ENCODE data around the gene IDI2. TPM values are rescaled to one million over a fixed set of nuclear protein-coding genes. Genes with fewer than 3 reads are reported as not detected.

Gene IDI2
- total RNA-seq, 2 donors from 2014 or later: 0.26 TPM; not detected in 1

DNA sequence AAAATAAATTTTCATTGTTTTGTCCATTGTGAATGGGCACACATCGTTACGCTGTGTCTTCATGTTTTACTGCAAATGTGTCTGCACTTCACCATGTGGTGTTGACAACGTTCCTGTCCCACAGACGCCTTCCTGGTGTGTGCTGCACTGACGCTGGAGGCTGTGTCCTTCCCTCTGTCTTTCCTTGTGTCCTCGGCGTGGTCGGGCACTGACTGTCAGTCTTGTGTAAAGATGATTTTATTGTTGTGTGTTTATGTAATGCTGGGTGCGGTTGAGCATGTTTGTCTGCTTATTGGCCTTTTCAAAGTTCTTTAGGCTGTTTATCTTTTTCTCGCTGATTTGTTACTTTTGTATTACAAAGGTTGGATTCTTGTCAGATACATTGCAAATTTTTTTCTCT, 18.1 kb downstream of the IDI2 start:
- Mint-ChIP-seq H3K27me3 (no peaks in the 10 kb centered on the region), H3K4me3 (no peak overlapping the region), H3K36me3 (ENCODE audit: low read depth) (peaks cover 98% of the 10 kb centered on the region), H3K9me3 (no peaks in the 10 kb centered on the region), H3K4me1 (peaks cover 10% of the 10 kb centered on the region), H3K27ac (no peak overlapping the region)
- ATAC-seq (replicated peaks): no peak

DNA sequence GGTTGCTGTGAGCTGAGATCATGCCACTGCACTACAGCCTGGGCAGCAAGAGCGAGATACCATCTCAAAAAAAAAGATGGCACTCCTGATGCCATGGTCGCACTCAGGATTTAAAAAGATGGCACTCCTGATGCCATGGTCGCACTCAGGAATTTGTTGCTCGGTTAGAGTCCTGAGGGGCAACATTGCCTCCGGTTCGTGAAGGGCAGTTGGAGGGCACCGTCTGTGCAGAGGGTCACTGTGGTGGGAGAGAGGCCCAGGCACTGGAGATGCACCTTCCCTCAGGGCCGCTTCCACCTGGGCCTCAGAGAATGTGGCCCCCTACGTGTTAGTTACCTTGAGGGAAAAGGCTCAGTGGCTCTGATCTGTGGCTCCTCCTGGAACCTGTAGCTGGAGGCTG, 19.1 kb downstream of the IDI2 start:
- no peak overlapping the region for H3K4me3 Mint-ChIP-seq
- H3K9me3 Mint-ChIP-seq: no peaks in the 10 kb centered on the region
- peaks cover 98% of the 10 kb centered on the region for H3K36me3 Mint-ChIP-seq (ENCODE audit: low read depth)
- no peak for ATAC-seq (replicated peaks)
- H3K27me3 Mint-ChIP-seq: no peaks in the 10 kb centered on the region
- peaks cover 11% of the 10 kb centered on the region for H3K4me1 Mint-ChIP-seq
- no peak overlapping the region for H3K27ac Mint-ChIP-seq

DNA sequence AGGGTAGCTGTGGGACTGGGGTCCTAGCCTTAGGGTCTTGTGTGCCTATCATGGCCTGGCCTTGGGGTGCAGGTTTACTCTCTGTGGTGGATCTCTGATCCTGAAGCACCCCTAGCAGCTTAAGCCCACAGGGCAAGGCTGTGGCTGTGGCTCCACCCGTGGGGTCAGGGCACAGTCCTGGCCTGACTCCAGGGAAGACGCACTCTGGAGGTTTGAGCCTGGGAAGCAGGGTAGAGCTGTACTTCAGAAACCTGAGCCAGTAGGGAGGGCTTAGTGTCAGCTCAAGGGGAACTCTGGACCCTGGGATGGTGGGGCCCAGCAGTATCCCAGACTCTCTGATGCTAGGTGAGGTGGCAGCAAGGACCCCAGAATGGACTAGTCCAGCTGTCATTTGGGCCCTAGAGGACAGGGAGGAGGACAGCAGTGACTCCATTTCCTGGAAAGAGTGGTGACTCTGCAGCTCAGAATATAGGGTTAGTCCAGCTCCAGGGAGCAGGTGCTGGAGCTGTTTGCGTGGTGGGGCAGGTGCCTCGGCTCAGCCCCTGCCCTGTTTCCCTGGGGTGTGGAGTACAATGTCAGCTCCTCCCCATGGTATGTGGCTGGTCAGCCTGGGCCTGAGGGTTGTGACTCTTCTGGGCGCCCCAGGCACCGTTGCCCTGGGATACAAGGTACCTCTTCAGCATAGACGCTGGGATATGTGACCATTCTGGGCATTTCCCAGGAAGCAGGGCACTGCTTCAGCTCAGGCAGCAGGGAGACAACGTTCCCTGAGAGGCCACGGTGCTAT, 21.6 kb downstream of the IDI2 start:
- Mint-ChIP-seq H3K4me1 (peaks cover 9% of the 10 kb centered on the region), H3K36me3 (ENCODE audit: low read depth) (peaks cover 98% of the 10 kb centered on the region), H3K4me3 (no peak overlapping the region), H3K27me3 (no peaks in the 10 kb centered on the region), H3K27ac (peak overlapping the region; percentile 70), H3K9me3 (no peaks in the 10 kb centered on the region)
- ATAC-seq (replicated peaks): no peak

DNA sequence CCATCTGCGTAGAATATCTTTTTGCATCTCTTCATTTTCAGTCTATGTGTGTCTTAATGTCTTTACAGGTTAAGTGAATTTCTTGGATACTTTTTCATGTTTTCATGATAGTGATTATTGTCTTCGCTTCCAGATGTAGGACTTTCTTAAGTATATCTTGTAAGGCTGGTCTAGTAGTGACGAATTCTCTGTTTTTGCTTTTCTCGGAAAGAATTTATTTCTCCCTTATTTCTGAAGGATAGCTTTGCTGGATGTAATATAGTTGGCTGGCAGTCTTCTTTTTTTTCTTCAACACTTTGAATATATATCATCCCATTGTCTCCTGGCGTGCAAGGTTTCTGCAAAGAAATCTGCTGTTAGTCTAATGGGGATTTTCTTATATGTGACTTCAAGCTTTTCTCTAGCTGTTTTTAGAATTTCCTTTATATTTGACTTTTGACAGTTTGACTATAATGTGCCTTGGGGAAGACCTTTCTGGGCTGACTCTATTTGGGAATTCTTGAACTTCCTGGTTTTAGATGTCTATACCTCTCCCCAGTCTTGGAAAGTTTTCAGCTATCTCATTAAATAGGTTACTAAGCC, 23.1 kb downstream of the IDI2 start:
- H3K9me3 Mint-ChIP-seq: no peaks in the 10 kb centered on the region

DNA sequence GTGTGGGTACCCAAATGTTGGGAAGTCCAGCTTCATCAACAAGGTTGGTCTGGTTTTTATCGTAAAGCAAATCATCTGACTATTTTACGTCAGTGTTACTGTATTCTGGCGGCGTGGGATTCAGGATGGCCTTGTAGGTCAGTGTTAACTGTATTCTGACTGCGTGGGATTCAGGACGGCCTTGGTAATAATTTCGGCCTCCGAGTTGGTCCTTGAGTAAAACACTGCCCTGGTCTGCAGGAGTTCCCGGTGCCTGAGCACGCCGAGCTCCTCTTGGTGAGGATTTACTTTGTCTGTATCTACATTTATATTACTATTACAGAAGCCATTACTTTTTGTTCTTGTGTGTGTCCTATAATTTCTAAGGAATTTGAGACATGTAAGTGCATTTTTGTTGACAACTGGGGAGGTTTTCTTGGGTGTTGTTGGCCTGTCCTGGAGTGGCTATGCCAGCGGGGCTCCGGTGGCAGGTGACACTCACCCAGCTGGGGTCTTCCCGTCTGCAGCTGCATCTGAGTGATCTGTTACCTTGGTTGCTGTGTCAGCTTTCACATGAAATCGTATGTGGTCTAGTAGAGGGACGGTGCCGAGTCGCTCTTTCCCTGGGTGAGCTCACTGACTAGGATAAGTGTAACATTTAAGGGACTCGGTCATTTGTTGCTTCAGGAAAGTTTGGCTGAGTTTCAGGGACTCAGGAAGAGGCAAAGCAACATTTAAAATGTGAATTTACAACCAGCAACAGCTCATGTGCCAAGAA, 28.2 kb downstream of the IDI2 start:
- no peak overlapping the region for H3K27ac Mint-ChIP-seq
- H3K36me3 Mint-ChIP-seq (ENCODE audit: low read depth): peaks cover 100% of the 10 kb centered on the region
- no peaks in the 10 kb centered on the region for H3K9me3 Mint-ChIP-seq
- no peak overlapping the region for H3K4me3 Mint-ChIP-seq
- peaks cover 10% of the 10 kb centered on the region for H3K4me1 Mint-ChIP-seq
- H3K27me3 Mint-ChIP-seq: no peaks in the 10 kb centered on the region
- no peak for ATAC-seq (replicated peaks)

More for the DNA sequence above, 23.1 kb downstream of the IDI2 start:
- ATAC-seq (replicated peaks): no peak
- H3K27ac Mint-ChIP-seq: peak overlapping the region; percentile 70
- H3K27me3 Mint-ChIP-seq: no peaks in the 10 kb centered on the region
- H3K4me1 Mint-ChIP-seq: peaks cover 9% of the 10 kb centered on the region
- H3K36me3 Mint-ChIP-seq (ENCODE audit: low read depth): peaks cover 98% of the 10 kb centered on the region
- H3K4me3 Mint-ChIP-seq: no peak overlapping the region

DNA sequence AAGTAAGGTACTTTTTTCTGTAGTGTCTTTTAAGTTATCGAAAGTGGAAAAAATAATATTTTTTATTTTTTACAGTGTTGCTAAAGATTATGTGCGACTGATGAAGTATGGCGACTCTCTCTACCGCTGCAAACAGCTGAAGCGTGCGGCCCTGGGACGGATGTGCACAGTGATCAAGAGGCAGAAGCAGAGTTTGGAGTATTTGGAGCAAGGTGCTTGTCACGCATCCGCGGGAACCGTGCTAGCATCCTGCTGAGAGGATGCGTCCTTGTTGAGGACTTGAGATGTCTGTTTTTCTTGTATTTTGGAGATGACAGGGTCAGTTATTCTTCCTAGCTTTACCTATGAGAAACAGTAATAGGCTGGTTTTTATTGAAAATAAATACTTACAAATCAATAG, 29.6 kb downstream of the IDI2 start:
- H3K27ac Mint-ChIP-seq: no peak overlapping the region
- H3K36me3 Mint-ChIP-seq (ENCODE audit: low read depth): peaks cover 96% of the 10 kb centered on the region
- H3K27me3 Mint-ChIP-seq: no peaks in the 10 kb centered on the region
- peaks cover 6% of the 10 kb centered on the region for H3K4me1 Mint-ChIP-seq
- ATAC-seq (replicated peaks): no peak
- no peaks in the 10 kb centered on the region for H3K9me3 Mint-ChIP-seq
- no peak overlapping the region for H3K4me3 Mint-ChIP-seq

DNA sequence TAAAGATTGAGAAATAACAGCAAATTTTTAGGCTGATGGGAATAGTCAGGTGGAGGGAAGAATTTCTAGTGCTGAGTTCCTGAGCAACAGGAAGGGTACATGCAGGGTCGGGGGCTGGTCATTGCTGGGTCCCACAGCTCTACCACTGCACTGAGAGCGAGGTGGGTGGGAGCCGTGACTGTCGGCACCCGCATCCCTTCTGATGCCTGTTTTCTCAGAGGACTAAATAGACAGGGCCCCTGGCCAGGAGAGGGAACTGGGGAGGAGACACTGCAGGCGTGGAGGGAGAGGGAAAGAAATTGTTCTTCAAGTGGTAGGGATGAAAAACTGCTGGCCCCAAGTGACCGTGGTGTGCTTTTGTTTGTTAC, 30.1 kb downstream of the IDI2 start:
- Mint-ChIP-seq H3K27me3 (no peaks in the 10 kb centered on the region), H3K36me3 (ENCODE audit: low read depth) (peaks cover 96% of the 10 kb centered on the region), H3K9me3 (no peaks in the 10 kb centered on the region), H3K4me1 (peaks cover 11% of the 10 kb centered on the region), H3K4me3 (no peak overlapping the region), H3K27ac (peak overlapping the region; percentile 26)
- ATAC-seq (replicated peaks): no peak

DNA sequence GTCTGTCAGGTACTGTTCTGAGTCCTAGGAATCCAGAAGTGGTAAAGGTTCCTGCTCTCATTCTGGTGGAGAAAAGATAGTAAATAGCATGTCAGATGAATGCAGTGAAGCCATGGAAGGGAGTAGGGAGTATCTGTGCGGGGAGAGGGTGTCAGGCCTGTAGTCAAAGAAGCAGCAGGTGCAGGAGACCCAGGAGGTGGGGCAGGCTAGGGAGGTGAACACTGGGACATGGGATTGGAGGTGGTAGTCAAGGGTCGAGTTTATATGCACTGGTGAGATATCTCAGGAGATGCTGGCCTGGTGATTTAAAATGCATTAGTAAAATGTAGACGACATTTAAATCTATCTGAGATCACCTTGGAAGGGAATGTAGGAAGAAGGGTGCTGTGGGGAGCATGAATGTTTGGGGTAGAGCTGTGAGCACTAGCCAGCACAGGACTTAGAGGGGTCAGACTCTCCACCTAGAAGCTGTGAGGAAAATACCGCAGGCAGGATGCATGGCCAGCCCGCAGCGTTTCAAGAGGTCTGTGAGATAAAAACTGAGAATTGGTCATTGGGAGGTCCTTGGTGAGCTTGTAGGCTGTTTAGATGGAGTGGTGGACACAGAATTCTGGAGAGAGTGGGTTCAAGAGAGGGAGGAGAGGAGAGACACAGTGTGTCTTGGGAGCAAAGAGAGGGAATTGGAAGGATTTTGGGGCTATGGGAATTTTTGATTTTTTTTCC, 30.7 kb downstream of the IDI2 start:
- no peak for ATAC-seq (replicated peaks)
- H3K27me3 Mint-ChIP-seq: no peaks in the 10 kb centered on the region
- H3K27ac Mint-ChIP-seq: peak overlapping the region; percentile 26
- H3K36me3 Mint-ChIP-seq (ENCODE audit: low read depth): peaks cover 96% of the 10 kb centered on the region
- no peaks in the 10 kb centered on the region for H3K9me3 Mint-ChIP-seq
- no peak overlapping the region for H3K4me3 Mint-ChIP-seq
- peaks cover 15% of the 10 kb centered on the region for H3K4me1 Mint-ChIP-seq

DNA sequence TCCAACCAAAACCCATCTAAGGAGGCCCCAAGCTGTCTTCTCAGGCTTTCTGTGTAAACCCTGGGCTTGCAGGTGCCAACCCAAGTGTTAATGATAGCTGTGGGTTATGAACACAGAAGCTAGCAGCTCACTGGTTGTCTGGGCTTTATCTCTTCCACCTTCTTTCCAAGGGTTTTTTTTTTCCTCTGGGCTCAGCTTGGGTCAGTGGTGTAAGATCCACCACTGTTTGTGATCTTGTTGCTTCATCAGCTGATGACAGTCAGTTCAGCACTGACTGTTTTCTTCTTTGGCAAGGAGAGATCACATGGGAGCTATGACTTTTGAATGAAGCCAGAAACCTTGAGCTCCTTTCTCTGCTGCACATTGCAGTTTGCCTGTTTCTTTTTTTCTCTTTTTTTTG, 32.8 kb downstream of the IDI2 start:
- H3K9me3 Mint-ChIP-seq: no peaks in the 10 kb centered on the region
- H3K27me3 Mint-ChIP-seq: no peaks in the 10 kb centered on the region
- H3K4me1 Mint-ChIP-seq: peaks cover 18% of the 10 kb centered on the region
- H3K36me3 Mint-ChIP-seq (ENCODE audit: low read depth): peaks cover 96% of the 10 kb centered on the region
- no peak overlapping the region for H3K4me3 Mint-ChIP-seq
- H3K27ac Mint-ChIP-seq: no peak overlapping the region
- ATAC-seq (replicated peaks): no peak

DNA sequence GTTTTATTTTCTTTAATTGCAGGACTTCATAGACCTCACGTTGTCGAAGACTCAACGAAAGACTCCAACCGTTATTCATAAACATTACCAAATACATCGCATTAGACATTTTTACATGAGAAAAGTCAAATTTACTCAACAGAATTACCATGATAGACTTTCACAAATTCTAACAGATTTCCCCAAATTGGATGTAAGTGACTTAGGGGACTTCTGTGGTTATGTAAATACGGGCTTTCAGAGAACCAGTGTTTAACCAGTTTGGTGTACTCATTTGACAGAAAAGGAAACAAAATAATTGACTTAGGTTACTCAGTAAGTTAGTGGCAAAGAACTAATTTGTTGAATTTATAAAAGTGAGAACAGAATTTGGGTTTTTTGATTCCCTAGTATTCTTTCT, 33.2 kb downstream of the IDI2 start:
- Mint-ChIP-seq H3K9me3 (no peaks in the 10 kb centered on the region), H3K4me1 (peaks cover 18% of the 10 kb centered on the region), H3K27me3 (no peaks in the 10 kb centered on the region), H3K27ac (no peak overlapping the region), H3K36me3 (ENCODE audit: low read depth) (peaks cover 92% of the 10 kb centered on the region), H3K4me3 (no peak overlapping the region)
- ATAC-seq (replicated peaks): no peak

DNA sequence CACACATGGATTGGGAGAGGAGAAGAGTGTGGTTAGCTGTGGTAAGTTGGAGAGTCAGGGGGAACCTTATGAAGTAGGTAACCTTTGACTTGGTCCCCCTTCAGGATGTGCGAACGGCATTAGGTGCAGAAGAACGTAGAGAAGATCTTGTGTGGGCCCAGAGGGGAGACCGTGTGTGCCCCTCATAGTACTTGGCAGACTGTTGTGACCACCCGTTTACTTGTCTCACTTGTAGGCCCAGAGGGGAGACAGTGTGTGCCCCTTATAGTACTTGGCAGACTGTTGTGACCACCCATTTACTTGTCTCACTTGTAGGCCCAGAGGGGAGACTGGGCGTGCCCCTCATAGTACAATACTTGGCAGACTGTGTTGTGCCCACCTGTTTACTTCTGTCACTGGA, 34.9 kb downstream of the IDI2 start:
- no peak for ATAC-seq (replicated peaks)
- Mint-ChIP-seq H3K9me3 (no peaks in the 10 kb centered on the region), H3K27me3 (no peaks in the 10 kb centered on the region), H3K27ac (peak overlapping the region; percentile 95), H3K4me1 (peaks cover 24% of the 10 kb centered on the region), H3K36me3 (ENCODE audit: low read depth) (peaks cover 75% of the 10 kb centered on the region), H3K4me3 (peak overlapping the region; percentile 92)

DNA sequence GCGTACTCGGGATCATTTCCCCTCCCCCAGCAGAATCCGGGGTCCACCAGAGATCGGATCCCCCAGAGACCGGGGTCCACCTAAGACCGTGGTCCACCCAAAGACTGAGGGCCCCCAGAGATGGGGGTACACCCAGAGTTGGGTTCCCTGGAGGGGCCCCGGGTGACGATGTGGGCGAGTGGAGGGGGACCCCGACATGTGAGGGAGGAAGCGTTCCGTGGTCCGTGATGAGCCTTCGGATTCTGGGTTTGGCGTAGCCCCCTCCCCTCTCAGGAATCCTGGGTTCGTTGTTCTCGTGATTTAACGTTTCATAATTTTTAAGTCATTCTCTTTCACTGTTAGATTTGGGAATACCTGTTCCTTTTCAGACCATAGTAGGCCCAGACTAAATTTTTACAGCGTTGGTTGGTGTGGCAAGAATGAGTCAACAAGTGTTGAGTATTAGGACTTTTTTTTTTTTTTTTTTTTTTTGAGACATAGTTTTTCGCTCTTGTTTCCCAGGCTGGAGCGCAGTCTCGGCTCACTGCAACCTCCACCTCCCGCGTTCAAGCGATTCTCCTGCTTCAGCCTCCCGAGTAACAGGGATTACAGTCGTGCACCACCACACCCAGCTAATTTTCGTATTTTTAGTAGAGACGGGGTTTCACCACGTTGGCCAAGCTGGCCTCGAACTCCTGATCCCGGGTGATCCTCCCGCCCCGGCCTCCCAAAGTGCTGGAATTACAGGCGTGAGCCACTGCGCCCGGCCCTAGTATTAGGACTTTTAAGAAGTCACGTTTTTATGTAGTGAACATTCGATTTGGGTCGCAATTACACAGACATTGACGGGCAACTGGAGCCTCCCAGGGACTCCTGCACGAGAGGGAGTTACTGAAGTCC, 36.8 kb downstream of the IDI2 start:
- Mint-ChIP-seq H3K27ac (peak overlapping the region; percentile 95), H3K9me3 (no peaks in the 10 kb centered on the region), H3K4me1 (peaks cover 18% of the 10 kb centered on the region), H3K27me3 (no peaks in the 10 kb centered on the region), H3K36me3 (ENCODE audit: low read depth) (peaks cover 56% of the 10 kb centered on the region), H3K4me3 (peak overlapping the region; percentile 92)
- peak; percentile 10 for ATAC-seq (replicated peaks)

DNA sequence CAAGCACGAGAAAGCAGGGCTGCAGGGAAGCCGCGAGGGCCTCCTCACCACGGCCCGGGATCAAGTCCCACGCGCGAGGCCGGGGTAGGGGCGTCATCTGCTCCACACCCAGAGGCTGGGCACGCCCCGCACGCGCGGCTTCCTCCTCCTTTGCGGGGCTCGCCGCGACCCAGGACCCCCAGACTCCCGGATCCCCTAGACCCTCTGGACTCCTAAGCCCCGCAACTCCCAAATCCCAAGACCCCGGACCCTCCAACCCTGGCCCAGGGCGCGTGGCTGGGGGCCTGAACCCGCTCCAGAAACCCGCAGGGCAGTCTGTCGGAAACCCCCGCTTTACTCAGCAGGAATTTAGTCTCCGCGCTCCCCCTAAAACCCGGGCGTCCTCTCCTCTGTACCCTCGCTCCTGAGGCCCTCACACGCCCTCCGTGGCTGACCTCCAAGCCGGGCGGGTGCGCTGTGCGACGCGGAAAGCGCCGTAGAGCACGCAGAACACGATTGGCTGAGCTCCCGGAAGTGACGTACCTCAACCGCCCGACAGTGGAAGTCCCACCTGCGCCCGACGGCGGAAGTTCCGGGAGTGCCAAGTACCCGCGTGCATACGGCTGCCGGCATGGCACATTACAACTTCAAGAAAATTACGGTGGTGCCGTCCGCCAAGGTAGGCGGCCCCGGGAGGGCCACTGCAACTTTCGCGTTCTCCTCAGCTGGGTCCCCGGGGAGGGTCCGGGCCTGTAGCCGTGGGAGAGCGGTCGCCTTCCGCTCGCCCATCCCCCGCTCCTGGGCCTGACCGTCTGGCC, 37.6 kb downstream of the IDI2 start, which contains the start of gene GTPBP4:
TSS of gene GTPBP4 (plus strand) at position 565 of the 797 bp plus-strand sequence. CDS start at position 611, 46 bp downstream.
- no peaks in the 10 kb centered on the region for H3K27me3 Mint-ChIP-seq
- no peaks in the 10 kb centered on the region for H3K9me3 Mint-ChIP-seq
- H3K4me1 Mint-ChIP-seq: peaks cover 18% of the 10 kb centered on the region
- H3K36me3 Mint-ChIP-seq (ENCODE audit: low read depth): peaks cover 48% of the 10 kb centered on the region
- ATAC-seq (replicated peaks): peak; percentile 99
- peak within 1 kb of the TSS; percentile 92 for H3K4me3 Mint-ChIP-seq
- H3K27ac Mint-ChIP-seq: peak within 1 kb of the TSS; percentile 95

Data from activated T-helper 17 cell treated with anti-CD3 and anti-CD28 coated beads, Interleukin-2, amount 50 U/mL, for 72 hours (primary cell).